NT2/D1 (cell line): Measurements from ENCODE around the gene YPEL1.

ENCODE experiments used
- SUZ12 ChIP-seq: IDR thresholded peaks from 2 replicates; pipeline ENCODE4 v1.6.1; 2011; ENCODE audit not compliant: insufficient read length, insufficient read depth; ENCODE audit errors: extremely low read depth
- YY1 ChIP-seq: IDR thresholded peaks from 2 replicates; pipeline ENCODE4 v1.6.1; 2011; ENCODE audit not compliant: insufficient read length, insufficient read depth

DNA sequence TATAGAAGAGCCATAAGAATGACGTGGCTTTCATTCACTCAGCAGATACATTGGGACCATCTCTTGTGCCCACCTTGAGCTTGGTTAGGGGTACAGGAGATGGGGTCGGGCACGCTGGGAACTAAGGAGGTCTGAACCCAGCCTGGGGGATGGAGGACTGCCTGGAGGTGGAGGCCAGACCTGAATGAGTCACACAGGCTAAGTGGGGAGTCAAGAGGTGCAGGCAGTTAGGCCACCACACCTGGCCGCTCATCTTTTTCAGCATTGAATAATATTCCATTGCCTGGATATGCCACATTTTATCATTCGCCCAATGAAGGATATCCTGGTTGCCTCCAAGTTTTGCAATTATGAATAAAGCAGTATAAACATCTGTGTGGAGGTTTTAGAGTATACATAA, 73.6 kb downstream of the YPEL1 start:
- TF ChIP-seq YY1: no peak
- no peak for TF ChIP-seq SUZ12
